ENCODE results near the gene RAET1L. TPM values are rescaled to one million over a fixed set of nuclear protein-coding genes. Genes with fewer than 3 reads are reported as not detected.
"Not testable (repeated sequence)": the region's sequence is repeated elsewhere in the genome, so short reads cannot be mapped to it uniquely, and the experiment has no call there.

The RAET1L gene
- total RNA-seq, 1 experiment from 2014 or later: not detected

GRCh38 chr6:149991838-149992237, 33.5 kb downstream of the RAET1L start:
- ATAC-seq: no peak
- Mint-ChIP-seq H3K9me3 (no peaks in the 10 kb centered on the region), H3K36me3 (no peaks in the 10 kb centered on the region), H3K4me1 (peaks cover 37% of the 10 kb centered on the region), H3K27ac (no peak overlapping the region), H3K4me3 (no peak overlapping the region), H3K27me3 (ENCODE audit: low read depth) (peaks cover 100% of the 10 kb centered on the region)
- DNase-seq (ENCODE audit: low spot score): no peak
- POLR2A ChIA-PET: no interaction called here
- TF ChIP-seq PRRX2 (CRISPR knock-in tag; IDR thresholded peaks at IDR 0.05) (no peak), ZNF219 (CRISPR knock-in tag; IDR thresholded peaks at IDR 0.05; ENCODE audit: borderline replicate concordance) (no peak), NFYB (CRISPR knock-in tag; conservative IDR thresholded peaks at IDR 0.05; ENCODE audit: low read depth) (no peak), ZNF671 (CRISPR knock-in tag; IDR thresholded peaks at IDR 0.05) (no peak), ERG (CRISPR knock-in tag; IDR thresholded peaks at IDR 0.05) (no peak), ZNF138 (CRISPR knock-in tag; conservative IDR thresholded peaks at IDR 0.05) (no peak)
- CTCF ChIA-PET: interaction anchor here (0.9 to 1.2 kb wide), 3 partner anchors 15 to 79 kb away, joined by 3 to 5 read pairs (median 4); no protein-coding TSS in a partner anchor

GRCh38 chr6:149991472-149991795, 33.9 kb downstream of the RAET1L start:
- CTCF ChIA-PET: interaction anchor here (1.0 to 1.2 kb wide), 2 partner anchors 25 to 80 kb away, joined by 3 to 4 read pairs; no protein-coding TSS in a partner anchor
- H3K4me3 Mint-ChIP-seq: peak overlapping the region; percentile 68
- POLR2A ChIA-PET; DNase-seq (ENCODE audit: low spot score); H3K9me3 Mint-ChIP-seq; H3K27ac Mint-ChIP-seq; H3K36me3 Mint-ChIP-seq: not testable (repeated sequence)
- H3K4me1 Mint-ChIP-seq: peaks cover 37% of the 10 kb centered on the region
- ATAC-seq: peak; percentile 28
- peaks cover 100% of the 10 kb centered on the region for H3K27me3 Mint-ChIP-seq (ENCODE audit: low read depth)

GRCh38 chr6:149990661-149991471, 34.5 kb downstream of the RAET1L start:
- H3K9me3 Mint-ChIP-seq: no peaks in the 10 kb centered on the region
- H3K27ac Mint-ChIP-seq: no peak overlapping the region
- peaks cover 37% of the 10 kb centered on the region for H3K4me1 Mint-ChIP-seq
- CTCF ChIA-PET: interaction anchor here (1.0 to 1.2 kb wide), 2 partner anchors 26 to 80 kb away, joined by 3 to 4 read pairs; no protein-coding TSS in a partner anchor
- H3K27me3 Mint-ChIP-seq (ENCODE audit: low read depth): peaks cover 100% of the 10 kb centered on the region
- TF ChIP-seq ZNF396 (CRISPR knock-in tag; IDR thresholded peaks at IDR 0.05; ENCODE audit: borderline replicate concordance): no peak
- TF ChIP-seq ZNF423 (CRISPR knock-in tag; IDR thresholded peaks at IDR 0.05): peak; percentile 72
- peak; percentile 20 for ATAC-seq
- peak overlapping the region; percentile 68 for H3K4me3 Mint-ChIP-seq
- DNase-seq (ENCODE audit: low spot score): peak; percentile 41
- POLR2A ChIA-PET: no interaction called here
- no peaks in the 10 kb centered on the region for H3K36me3 Mint-ChIP-seq

DNA sequence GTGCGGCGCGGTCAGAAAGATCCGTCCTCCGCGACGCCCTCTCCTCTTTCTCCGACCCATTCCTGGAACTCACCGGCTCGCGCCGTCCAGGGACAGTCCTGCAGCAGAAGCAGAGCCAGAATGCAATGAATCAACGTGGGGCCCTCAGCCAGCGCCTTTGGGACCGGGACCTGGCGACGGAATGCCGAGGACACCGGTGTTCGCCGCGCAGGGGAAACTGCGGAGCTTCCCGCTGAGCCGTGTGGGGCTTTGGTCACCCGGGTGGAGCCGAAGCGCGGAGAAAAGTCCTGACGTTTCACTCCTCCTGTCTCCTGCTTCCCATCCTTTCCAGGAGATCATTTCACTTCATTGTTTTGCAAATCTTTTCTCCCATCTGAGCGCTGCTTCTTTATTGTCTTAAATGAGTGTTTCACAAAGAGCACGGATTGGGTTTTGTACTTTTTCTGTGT, 35.1 kb downstream of the RAET1L start:
- H3K9me3 Mint-ChIP-seq: no peaks in the 10 kb centered on the region
- TF ChIP-seq TEAD4 (CRISPR knock-in tag; IDR thresholded peaks at IDR 0.05): no peak
- TF ChIP-seq RELA (CRISPR knock-in tag; IDR thresholded peaks at IDR 0.05; ENCODE audit: borderline replicate concordance): no peak
- TF ChIP-seq, protein P1, sequence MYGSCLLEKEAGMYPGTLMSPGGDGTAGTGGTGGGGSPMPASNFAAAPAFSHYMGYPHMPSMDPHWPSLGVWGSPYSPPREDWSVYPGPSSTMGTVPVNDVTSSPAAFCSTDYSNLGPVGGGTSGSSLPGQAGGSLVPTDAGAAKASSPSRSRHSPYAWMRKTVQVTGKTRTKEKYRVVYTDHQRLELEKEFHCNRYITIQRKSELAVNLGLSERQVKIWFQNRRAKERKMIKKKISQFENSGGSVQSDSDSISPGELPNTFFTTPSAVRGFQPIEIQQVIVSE (CRISPR knock-in tag; IDR thresholded peaks at IDR 0.05; ENCODE audit: borderline replicate concordance): no peak
- TF ChIP-seq, protein P2, sequence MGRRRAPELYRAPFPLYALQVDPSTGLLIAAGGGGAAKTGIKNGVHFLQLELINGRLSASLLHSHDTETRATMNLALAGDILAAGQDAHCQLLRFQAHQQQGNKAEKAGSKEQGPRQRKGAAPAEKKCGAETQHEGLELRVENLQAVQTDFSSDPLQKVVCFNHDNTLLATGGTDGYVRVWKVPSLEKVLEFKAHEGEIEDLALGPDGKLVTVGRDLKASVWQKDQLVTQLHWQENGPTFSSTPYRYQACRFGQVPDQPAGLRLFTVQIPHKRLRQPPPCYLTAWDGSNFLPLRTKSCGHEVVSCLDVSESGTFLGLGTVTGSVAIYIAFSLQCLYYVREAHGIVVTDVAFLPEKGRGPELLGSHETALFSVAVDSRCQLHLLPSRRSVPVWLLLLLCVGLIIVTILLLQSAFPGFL (CRISPR knock-in tag; IDR thresholded peaks at IDR 0.05; ENCODE audit: borderline replicate concordance): no peak
- TF ChIP-seq, protein P3, sequence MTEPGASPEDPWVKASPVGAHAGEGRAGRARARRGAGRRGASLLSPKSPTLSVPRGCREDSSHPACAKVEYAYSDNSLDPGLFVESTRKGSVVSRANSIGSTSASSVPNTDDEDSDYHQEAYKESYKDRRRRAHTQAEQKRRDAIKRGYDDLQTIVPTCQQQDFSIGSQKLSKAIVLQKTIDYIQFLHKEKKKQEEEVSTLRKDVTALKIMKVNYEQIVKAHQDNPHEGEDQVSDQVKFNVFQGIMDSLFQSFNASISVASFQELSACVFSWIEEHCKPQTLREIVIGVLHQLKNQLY (CRISPR knock-in tag; IDR thresholded peaks at IDR 0.05): no peak
- TF ChIP-seq CBFB (CRISPR knock-in tag; IDR thresholded peaks at IDR 0.05; ENCODE audit: low read depth): no peak
- no peak for TF ChIP-seq ARID4B (CRISPR knock-in tag; IDR thresholded peaks at IDR 0.05; ENCODE audit: borderline replicate concordance)
- TF ChIP-seq, protein P4, sequence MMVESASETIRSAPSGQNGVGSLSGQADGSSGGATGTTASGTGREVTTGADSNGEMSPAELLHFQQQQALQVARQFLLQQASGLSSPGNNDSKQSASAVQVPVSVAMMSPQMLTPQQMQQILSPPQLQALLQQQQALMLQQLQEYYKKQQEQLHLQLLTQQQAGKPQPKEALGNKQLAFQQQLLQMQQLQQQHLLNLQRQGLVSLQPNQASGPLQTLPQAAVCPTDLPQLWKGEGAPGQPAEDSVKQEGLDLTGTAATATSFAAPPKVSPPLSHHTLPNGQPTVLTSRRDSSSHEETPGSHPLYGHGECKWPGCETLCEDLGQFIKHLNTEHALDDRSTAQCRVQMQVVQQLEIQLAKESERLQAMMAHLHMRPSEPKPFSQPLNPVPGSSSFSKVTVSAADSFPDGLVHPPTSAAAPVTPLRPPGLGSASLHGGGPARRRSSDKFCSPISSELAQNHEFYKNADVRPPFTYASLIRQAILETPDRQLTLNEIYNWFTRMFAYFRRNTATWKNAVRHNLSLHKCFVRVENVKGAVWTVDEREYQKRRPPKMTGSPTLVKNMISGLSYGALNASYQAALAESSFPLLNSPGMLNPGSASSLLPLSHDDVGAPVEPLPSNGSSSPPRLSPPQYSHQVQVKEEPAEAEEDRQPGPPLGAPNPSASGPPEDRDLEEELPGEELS (CRISPR knock-in tag; IDR thresholded peaks at IDR 0.05): no peak

More for the DNA sequence above, 35.1 kb downstream of the RAET1L start:
- ChIA-PET CTCF (interaction anchor here (1.2 kb wide), 1 partner anchor 81 kb away, joined by 4 read pairs; no protein-coding TSS in a partner anchor), POLR2A (no interaction called here)
- peaks cover 100% of the 10 kb centered on the region for H3K27me3 Mint-ChIP-seq (ENCODE audit: low read depth)
- DNase-seq (ENCODE audit: low spot score): no peak
- peaks cover 37% of the 10 kb centered on the region for H3K4me1 Mint-ChIP-seq
- peak overlapping the region; percentile 68 for H3K4me3 Mint-ChIP-seq
- no peak overlapping the region for H3K27ac Mint-ChIP-seq
- H3K36me3 Mint-ChIP-seq: no peaks in the 10 kb centered on the region
- no peak for ATAC-seq

All from WTC11 (cell line).